ENCODE measurements around the gene PRDM8.
A peak's percentile ranks its signal among the peaks of the same experiment; 100 is the strongest.
"Not testable (repeated sequence)": the region's sequence is repeated elsewhere in the genome, so short reads cannot be mapped to it uniquely, and the experiment has no call there.

The PRDM8 gene

GRCh38 chr4:80196922-80197573 lies at the start of gene PRDM8:
PRDM8 (plus strand) TSS chr4:80197503; CDS start chr4:80200081, 2,578 bp downstream.
- DNase-seq = peak; percentile 50

- DNase-seq = no peak
These were observed 46.7 kb upstream of the PRDM8 start for GRCh38 chr4:80150387-80151180.

- DNase-seq = no peak
These were observed 45.3 kb upstream of the PRDM8 start for GRCh38 chr4:80151981-80152380.

- no peak for DNase-seq
These were observed 43.3 kb upstream of the PRDM8 start for GRCh38 chr4:80153874-80154544.

- DNase-seq = no peak
These were observed 42.8 kb upstream of the PRDM8 start for GRCh38 chr4:80154545-80154933.

- no peak for DNase-seq
These were observed 41.9 kb upstream of the PRDM8 start for GRCh38 chr4:80155316-80155982.

- no peak for DNase-seq
These were observed 40.9 kb upstream of the PRDM8 start for GRCh38 chr4:80156410-80156809.

GRCh38 chr4:80161413-80162058 lies 35.8 kb upstream of the PRDM8 start:
- no peak for DNase-seq

GRCh38 chr4:80162418-80162817 lies 34.9 kb upstream of the PRDM8 start:
- no peak for DNase-seq

GRCh38 chr4:80165855-80166254 lies 31.4 kb upstream of the PRDM8 start:
- no peak for DNase-seq

GRCh38 chr4:80171251-80171650 lies 26.1 kb upstream of the PRDM8 start:
- DNase-seq = peak; percentile 17

GRCh38 chr4:80171656-80172055 lies 25.6 kb upstream of the PRDM8 start:
- no peak for DNase-seq

GRCh38 chr4:80172203-80172602 lies 25.1 kb upstream of the PRDM8 start:
- DNase-seq = no peak

GRCh38 chr4:80173401-80173800 lies 23.9 kb upstream of the PRDM8 start:
- peak; percentile 40 for DNase-seq

GRCh38 chr4:80173841-80174240 lies 23.5 kb upstream of the PRDM8 start:
- DNase-seq = no peak

GRCh38 chr4:80177793-80178192 lies 19.5 kb upstream of the PRDM8 start:
- DNase-seq = not testable (repeated sequence)

- no peak for DNase-seq
These were observed 18.3 kb upstream of the PRDM8 start for GRCh38 chr4:80178964-80179363.

- DNase-seq = no peak
These were observed 17.6 kb upstream of the PRDM8 start for GRCh38 chr4:80179637-80180161.

- DNase-seq = no peak
These were observed 16.6 kb upstream of the PRDM8 start for GRCh38 chr4:80180743-80181142.

- no peak for DNase-seq
These were observed 15.0 kb upstream of the PRDM8 start for GRCh38 chr4:80182237-80182866.

- peak; percentile 26 for DNase-seq
These were observed 13.9 kb upstream of the PRDM8 start for GRCh38 chr4:80183250-80184052.
